T-helper 22 cell (primary cell): ENCODE data around the gene ROR1.
"Not testable (repeated sequence)": the region's sequence is repeated elsewhere in the genome, so short reads cannot be mapped to it uniquely, and the experiment has no call there.

ENCODE experiments used
- DNase-seq: peaks from one replicate; pipeline ENCODE4 v3.0.0-alpha.2; 2020; ENCODE audit warnings: low read depth

Gene ROR1

GRCh38 chr1:63825111-63825510 is 51.3 kb downstream of the ROR1 start:
- DNase-seq, result no peak

GRCh38 chr1:63826246-63826861 is 52.5 kb downstream of the ROR1 start:
- DNase-seq, result not testable (repeated sequence)

GRCh38 chr1:63827411-63828321 is 53.8 kb downstream of the ROR1 start:
- no peak for DNase-seq

GRCh38 chr1:63828322-63829044 is 54.7 kb downstream of the ROR1 start:
- DNase-seq, result no peak

GRCh38 chr1:63829349-63830327 is 55.8 kb downstream of the ROR1 start:
- DNase-seq, result no peak

DNA sequence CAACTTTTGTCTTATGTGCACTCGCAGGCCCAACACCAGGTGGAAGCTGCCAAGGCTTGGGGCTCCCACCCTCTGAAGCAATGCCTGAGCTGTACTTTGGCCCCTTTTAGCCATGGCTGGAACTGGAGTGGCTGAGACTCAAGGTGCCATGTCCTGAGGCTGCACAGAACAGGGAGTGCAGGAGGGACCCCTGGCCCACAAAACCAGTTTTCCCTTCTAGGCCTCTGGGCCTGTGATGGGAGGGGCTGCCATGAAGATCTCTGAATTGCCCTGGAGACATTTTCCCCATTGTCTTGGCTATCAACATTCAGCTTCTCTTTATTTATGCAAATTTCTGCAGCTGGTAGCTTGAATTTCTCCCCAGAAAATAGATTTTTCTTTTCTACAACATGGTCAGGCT is 57.6 kb downstream of the ROR1 start:
- no peak for DNase-seq

DNA sequence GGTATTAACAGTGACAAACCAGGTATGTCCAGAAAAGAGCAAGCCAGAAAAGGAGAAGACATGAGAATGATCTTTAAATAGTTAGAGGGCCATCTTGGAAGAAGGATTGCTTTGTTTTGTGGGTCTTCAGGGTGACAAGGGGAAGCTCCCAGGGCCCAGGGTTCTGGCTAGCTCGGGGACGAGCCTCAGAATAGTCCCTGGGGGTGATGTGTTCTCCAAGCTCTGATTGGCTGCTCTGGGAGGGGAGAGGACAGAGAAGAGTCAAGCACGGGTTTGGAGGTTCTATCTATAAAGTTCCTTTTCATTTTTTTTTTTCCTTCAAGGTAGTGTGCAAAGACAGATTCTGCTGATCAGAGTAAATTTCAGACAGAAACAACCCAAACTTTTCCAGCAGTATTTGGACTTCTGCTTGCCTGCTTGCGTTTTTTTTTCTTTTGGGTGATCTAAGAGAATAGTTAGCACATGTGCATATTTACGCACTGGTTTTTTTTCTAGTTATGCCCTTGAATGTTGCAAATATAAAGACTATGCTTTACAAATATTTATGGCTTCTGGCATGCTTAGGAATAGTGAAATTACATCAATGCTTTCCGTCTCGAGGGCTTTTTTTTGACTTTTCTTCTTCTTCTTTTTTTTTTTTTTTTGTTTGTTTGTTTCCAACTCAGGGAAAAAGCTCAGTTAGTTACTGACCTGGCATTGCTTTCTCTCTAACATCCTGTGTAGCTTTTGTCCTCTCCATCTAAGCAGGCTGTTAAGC is 59.7 kb downstream of the ROR1 start:
- no peak for DNase-seq

- DNase-seq, result no peak
These were observed 61.3 kb downstream of the ROR1 start for GRCh38 chr1:63835128-63835527.

DNA sequence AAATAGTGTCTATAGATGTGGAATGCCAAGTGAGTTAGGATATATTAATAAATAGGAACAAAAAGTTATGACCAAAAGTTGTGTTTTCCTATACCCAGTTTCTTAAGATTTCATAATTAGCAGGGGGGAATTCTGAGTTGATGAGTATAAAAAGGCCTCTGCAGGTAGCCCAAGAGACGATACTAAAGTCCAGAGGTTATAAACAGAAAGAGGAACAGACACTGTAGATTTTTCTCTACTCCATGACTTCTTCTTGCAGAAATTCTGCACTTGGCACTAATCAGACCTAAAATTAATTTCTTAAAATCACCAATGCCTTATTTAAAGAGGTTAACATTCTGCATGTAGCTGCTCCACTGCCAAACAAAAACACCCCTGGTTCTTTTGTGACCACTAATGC is 62.6 kb downstream of the ROR1 start:
- DNase-seq, result no peak

- no peak for DNase-seq
These were observed 63.0 kb downstream of the ROR1 start for GRCh38 chr1:63836830-63837229.

DNA sequence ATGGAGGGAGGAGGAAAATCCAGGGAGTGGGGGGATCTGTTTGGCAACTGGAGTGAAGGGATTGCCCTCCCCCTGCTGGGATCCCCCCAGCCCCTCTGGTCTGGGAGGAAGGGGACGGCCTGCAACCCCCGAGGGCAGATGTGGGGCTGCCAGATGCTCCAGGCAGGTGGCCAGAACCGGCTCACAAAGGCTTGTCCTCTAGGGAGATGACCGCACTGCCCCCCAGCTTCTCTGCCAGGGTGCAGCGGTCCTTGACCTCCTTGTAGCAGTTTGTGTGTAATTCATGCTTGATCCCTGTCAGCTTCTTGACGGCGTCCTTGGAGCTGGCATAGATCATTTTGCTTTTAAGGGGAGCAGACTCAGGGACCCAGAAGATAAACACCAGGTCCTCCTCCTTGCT is 69.2 kb downstream of the ROR1 start:
- DNase-seq, result no peak

GRCh38 chr1:63843884-63844283 is 70.1 kb downstream of the ROR1 start:
- DNase-seq, result no peak

- no peak for DNase-seq
These were observed 71.5 kb downstream of the ROR1 start for GRCh38 chr1:63845346-63845745.

- no peak for DNase-seq
These were observed 73.6 kb downstream of the ROR1 start for GRCh38 chr1:63847308-63847910.

DNA sequence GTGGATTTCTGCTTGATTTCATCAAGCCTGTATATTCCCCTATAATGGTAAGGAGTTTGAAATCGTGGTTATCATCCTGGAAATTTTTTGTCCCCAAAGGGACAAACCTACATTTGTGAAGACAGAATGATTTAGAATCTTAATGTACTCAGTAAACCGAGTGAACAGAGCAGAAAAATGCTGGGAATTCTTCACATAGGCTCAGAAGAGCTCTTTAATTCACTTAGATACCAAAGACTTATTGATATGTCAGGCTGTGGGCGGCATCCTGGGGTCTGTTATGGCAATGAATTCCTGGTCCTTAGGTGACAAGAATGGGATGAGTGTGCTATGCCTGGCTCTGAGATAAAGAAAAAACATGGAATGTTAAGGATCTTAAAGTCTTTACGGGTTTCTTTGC is 74.9 kb downstream of the ROR1 start:
- DNase-seq, result no peak

DNA sequence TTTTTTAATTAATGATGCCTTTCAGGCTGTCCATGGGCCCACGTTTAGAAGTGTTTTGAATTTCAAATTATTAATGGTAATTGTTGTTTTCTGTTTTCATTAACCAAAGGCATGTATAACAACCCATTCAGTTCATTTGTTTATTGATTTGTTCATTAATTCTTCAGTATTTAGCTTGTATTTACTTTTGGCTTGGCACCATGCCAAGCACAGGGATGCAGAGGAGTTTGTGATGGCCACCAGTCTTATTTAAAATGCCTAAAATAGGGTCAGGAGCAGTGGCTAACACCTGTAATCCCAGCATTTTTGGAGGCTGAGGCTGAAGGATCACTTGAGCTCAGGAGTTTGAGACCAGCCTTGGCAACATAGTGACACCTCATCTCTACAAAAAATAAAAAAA is 75.3 kb downstream of the ROR1 start:
- DNase-seq, result no peak

DNA sequence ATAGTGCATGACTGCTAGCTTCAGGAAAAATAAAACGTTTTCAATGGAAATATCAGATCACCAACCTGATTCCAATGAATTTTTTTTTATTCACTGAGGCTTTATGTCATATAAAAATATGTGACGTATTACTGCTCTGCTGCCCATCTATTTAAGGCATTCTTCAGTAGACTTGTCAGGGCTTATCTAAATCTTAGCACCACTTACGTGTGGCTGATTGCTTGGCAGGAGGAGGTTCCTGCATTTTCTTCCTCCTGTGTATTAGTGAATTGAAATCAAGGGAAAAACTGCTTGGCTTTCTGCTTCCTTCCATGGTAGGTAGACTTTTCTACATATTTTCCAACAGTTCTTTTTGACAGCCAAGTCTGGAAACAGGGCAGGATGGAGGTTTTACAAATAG is 80.3 kb downstream of the ROR1 start:
- DNase-seq, result no peak

GRCh38 chr1:63855942-63856341 is 82.1 kb downstream of the ROR1 start:
- DNase-seq, result no peak

DNA sequence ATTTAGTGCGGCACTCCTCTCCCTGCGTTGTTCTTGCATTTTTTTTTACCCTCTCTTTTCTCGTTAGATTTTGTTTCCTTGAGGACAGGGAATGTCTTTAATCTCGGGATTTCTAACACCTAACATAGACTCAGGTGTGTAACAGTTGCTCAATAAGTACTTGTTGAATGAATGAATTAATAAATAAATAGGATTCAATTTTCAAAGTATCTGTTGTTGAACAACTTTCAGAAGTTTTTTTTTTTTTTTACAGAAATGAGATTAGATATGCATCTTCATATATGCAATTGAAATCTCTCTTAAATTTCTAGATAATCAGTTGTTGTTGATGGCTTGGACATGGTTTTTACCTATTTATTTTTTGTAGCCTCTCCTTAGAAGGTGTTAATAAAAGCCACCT is 83.1 kb downstream of the ROR1 start:
- no peak for DNase-seq

DNA sequence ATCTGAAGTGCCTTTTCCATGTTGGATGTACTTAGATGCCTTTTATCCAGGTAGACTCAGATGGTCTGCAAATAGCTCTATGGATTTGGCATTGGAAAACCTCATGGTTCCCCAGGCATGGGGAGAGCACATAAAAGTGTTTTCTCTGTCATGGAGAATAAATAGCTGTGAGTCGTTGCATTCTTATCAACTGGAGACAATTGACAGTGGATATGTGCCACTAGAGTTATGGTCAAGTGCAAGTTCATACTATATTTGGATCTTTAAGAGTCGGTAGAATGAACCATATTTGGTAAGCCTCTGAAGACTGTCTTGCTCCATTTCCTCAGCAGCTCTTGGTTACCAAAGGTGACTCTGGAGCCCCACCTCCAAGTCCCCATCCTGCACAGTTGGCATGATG is 83.7 kb downstream of the ROR1 start:
- no peak for DNase-seq

- DNase-seq, result no peak
These were observed 84.3 kb downstream of the ROR1 start for GRCh38 chr1:63858153-63858552.
